Stimulated activated CD4-positive, alpha-beta T cell treated with anti-CD3 and anti-CD28 coated beads, Interleukin-2, amount 100 ng/mL, for 48 hours (primary cell): ENCODE results near the gene SEMA5A.

Experiments
- DNase-seq, 2 donors: peaks; one replicate each; pipeline ENCODE4 v3.0.0-alpha.2; 2020

Gene SEMA5A

GRCh38 chr5:9545992-9546851, at the start of gene SEMA5A:
Gene SEMA5A (minus strand): TSS chr5:9546075. CDS start chr5:9379946, 166,129 bp downstream.
- DNase-seq: no peak

GRCh38 chr5:9594913-9595312, 49.0 kb upstream of the SEMA5A start:
- DNase-seq: no peak

- no peak for DNase-seq
Measured at GRCh38 chr5:9589049-9589835, 43.4 kb upstream of the SEMA5A start.

GRCh38 chr5:9588254-9588653, 42.4 kb upstream of the SEMA5A start:
- DNase-seq: no peak

- DNase-seq: no peak
Measured at GRCh38 chr5:9587135-9587534, 41.3 kb upstream of the SEMA5A start.

DNA sequence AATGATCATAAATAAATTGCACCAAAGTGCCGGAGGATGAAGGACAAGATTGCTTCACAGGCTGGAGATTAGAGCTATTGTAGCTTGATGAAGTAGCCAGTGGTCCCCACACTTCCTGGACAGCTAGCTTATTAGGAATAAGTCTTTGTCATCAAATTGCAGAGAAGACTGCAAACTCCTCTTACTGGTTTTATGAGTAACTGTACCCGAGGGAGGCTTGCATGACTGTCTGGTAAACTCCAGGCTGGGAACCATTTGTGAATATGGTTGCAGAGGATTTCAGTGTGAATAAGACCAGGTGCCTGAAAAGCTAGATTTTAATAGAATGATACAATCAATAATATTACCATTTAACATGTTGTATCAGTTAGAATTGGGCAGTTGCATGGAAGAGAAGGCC, 36.5 kb upstream of the SEMA5A start:
- no peak for DNase-seq

- no peak for DNase-seq
Measured at GRCh38 chr5:9573796-9574195, 27.9 kb upstream of the SEMA5A start.

DNA sequence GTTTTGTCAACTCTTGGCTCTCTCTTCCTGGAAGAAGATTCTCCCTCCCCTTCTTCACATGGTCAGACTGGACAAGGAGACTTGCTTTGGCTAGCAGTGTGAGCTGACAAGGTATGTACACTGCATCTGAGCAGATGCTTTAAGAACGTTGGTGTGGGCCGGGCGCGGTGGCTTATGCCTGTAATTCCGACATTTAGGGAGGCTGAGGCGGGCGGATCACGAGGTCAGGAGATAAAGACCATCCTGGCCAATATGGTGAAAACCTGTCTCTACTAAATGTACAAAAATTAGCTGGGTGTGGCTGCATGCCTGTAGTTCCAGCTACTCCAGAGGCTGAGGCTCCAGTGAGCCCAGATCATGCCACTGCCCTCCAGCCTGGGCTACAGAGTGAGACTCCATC, 26.4 kb upstream of the SEMA5A start:
- no peak for DNase-seq

DNA sequence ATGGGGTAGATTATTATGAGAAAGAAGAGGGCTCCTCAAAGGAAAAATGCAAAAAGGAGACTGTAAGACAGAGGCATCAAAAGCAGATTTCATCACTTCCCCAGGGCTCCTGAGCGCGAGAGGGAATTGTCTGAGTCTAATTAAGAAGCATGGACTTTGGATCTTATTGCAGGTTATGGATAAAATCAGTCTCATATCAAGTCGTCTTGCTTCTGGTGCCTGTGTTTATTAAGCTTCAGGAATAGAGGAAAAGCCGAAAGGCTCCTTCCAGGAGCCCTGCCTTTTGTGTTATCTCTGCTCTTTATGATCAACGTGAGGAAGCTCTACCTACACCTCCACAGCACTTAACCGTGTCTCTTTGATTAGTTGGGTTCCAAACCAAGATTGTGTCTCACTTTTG, 25.0 kb upstream of the SEMA5A start:
- DNase-seq: no peak

GRCh38 chr5:9567039-9567438, 21.2 kb upstream of the SEMA5A start:
- DNase-seq: no peak

DNA sequence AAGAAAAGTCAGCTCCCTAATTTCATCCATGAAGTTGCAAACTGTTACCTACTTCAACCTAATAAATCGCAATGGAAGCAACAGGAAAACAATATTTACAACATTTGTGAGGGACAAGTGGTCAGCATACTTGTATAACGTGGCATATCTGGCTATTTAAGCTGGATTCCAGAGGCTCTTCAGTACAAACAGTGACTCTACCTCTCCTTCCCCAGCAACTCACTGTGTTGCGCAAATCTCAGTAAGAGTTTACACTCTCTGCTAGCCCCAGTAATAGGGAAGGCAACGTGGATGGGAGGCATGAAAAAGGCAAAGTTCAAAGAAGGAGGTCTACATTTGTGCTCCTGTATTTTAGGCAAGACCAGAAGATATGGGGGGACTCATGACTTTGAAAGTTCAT, 18.9 kb upstream of the SEMA5A start:
- DNase-seq: no peak

DNA sequence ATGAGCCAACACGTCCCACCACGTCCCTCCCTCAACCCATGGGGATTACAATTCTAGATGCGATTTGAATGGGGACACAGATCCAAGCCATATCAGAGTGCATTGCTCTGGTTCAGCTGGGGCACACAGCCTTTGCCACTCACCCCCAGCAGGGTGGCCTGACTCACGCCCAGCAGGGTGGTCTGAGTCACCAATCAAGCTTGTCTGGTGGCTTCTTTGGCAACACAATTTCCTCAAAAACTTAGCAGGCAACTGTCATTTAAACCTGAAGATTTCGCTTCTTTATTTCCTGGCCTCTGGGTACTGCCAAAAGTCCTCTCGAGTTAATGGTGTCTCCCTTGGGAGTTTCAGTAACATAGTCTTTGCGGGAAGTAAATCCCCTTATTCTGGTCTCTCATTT, 16.3 kb upstream of the SEMA5A start:
- no peak for DNase-seq

DNA sequence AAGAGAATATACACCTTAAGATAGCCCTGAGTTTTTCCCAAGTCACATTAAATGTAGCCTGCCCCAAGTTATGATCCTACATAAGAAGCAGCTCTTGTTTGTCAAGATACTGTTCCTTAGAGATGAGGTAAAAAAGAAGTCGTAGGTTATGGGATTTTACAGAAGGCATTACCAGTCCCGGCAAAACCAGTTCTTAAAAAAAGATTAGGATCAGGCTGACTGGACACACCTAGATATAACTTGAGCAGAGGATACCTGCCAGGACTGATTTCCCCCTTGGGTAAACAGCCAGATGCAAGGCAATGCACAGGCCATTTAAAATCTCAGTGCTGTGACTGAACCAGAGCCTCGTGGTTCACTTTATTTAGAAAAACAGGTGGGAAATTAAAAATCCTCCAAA, 14.1 kb upstream of the SEMA5A start:
- DNase-seq: no peak

GRCh38 chr5:9558319-9558965, 12.6 kb upstream of the SEMA5A start:
- no peak for DNase-seq

GRCh38 chr5:9557696-9558095, 11.8 kb upstream of the SEMA5A start:
- DNase-seq: no peak

- DNase-seq: no peak
Measured at GRCh38 chr5:9555961-9556360, 10.1 kb upstream of the SEMA5A start.

- no peak for DNase-seq
Measured at GRCh38 chr5:9554122-9554521, 8.2 kb upstream of the SEMA5A start.

GRCh38 chr5:9553561-9553960, 7.7 kb upstream of the SEMA5A start:
- no peak for DNase-seq

- no peak for DNase-seq
Measured at GRCh38 chr5:9551567-9552537, 6.0 kb upstream of the SEMA5A start.

DNA sequence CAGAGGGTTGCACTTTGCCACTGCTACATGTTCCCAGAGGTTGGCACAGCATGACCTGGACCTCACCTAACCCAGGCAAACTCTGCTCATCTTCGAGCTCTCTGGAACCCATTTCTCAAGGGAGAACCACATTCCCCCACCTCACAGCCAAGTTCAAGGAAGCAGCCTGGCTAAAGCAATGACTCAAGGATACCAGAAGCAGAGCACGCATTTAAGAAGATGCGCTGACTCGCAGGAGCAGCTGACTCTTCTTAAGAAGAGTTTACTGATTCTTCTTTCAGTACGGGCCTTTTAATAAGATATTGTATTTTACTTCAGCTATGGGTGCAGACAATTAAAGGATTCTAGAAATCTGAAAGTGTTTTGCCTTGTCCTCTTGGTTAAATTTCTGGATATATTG, 4.1 kb upstream of the SEMA5A start:
- no peak for DNase-seq

GRCh38 chr5:9547122-9547947, 1.5 kb upstream of the SEMA5A start:
- no peak for DNase-seq
